Amniotic stem cell (primary cell): ENCODE measurements around the gene COL4A1.
A peak's percentile ranks its signal among the peaks of the same experiment; 100 is the strongest.

Experiments used
- DNase-seq: peaks from one replicate; lab custom pipeline; 2025; lab: John Stamatoyannopoulos, UW

The COL4A1 gene

GRCh38 chr13:110341445-110342244 is 34.7 kb upstream of the COL4A1 start:
- DNase-seq = no peak

GRCh38 chr13:110340812-110341444 is 34.0 kb upstream of the COL4A1 start:
- DNase-seq = no peak

- DNase-seq = no peak
Observed at GRCh38 chr13:110339975-110340550, 33.1 kb upstream of the COL4A1 start.

- DNase-seq = no peak
Observed at GRCh38 chr13:110339263-110339662, 32.3 kb upstream of the COL4A1 start.

GRCh38 chr13:110338441-110339101 is 31.6 kb upstream of the COL4A1 start:
- DNase-seq = no peak

- DNase-seq = no peak
Observed at GRCh38 chr13:110337247-110337646, 30.3 kb upstream of the COL4A1 start.

DNA sequence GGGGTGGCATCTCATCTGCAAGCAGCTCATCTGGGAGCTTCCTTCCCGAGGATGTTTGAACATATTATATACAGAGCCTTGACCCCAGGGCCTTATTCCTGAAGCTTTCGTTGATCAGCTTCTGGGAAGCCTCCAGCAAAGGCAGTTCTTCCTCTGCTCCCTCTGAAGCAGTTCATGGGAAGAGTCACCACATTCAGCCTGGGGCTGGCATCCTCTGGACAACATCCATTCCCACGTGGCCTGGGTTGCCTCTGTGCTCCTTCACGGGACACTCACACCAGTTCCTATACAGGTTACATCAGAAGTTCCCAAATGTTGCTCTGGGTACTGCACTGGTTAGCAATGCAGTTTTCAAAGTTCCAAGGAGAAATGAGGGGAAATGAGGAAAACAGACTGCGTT is 29.7 kb upstream of the COL4A1 start:
- no peak for DNase-seq

DNA sequence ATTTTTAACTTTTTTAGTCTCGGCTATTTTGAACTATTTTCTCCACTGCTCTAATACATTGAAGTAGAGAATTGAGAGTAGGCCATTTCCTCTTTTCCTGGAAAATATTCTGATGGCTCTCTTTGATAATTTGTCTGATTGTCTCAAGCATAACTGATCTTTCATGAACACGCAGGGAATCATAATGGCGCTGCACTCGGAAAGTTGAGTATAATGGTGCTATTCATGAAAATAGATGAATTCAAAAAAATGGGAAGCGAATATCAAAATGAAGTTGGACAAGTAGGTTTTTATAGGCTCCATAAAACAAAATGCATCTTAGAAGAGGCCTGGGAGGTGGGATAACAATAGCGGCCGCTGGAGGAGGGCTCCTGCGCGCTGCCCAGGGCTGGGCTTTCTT is 29.2 kb upstream of the COL4A1 start:
- DNase-seq = no peak

- no peak for DNase-seq
Observed at GRCh38 chr13:110334841-110335490, 28.0 kb upstream of the COL4A1 start.

DNA sequence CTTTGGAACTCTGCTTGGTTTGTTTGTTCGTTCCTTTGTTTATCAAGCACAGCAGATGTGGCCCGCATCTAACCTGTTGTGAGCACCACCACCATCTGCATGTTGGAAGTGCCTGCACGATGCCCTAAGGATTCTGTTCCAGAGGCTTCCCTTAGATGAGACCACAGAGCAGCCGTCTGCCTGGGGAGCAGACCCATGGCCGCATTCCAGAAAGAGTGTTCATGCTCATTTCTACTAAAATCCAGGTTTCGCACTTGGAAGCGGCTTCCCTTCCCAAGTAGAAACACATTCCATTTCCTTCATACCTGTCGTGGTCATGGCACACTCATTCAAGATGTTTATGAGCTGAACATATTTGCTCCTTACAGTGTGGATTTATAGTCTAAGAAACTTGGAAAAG is 27.3 kb upstream of the COL4A1 start:
- DNase-seq = no peak

DNA sequence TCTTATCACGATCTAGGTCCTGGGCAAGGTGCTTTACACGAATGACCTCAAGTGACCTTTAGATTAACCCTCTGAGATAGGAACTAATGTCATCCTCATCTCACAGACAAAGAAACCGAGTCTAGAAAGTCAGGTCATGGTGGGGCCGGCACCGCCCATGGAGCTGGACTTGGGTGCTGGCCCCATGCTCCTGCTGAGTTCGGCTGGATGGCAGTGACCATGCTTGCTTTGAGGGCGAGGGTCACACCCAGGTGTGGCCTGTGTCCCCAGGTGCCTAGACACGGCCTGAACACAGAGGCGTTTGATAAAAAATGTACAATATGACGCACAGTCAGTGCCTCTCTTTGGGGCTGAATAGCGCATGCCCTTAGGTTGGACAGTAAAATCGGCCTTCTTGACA is 26.9 kb upstream of the COL4A1 start:
- no peak for DNase-seq

DNA sequence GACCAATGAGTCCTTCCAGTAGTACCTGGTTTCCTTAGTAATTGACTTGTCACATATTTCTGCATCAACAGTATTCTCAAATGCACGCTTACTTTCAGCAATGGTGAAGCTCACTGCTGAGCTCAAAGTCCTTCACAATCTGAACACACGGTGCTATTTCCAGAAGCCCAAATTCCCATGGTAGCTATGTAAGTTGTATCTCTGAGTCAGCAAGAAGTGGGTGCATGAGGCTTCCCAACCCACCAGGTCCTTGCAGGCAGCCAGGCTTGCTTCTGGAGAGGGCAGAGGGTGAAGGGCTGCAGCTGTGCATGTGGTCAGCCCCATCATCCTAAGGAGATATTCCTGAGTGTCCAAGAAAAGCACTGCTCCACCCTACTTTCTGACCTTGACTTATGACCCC is 25.8 kb upstream of the COL4A1 start:
- no peak for DNase-seq

DNA sequence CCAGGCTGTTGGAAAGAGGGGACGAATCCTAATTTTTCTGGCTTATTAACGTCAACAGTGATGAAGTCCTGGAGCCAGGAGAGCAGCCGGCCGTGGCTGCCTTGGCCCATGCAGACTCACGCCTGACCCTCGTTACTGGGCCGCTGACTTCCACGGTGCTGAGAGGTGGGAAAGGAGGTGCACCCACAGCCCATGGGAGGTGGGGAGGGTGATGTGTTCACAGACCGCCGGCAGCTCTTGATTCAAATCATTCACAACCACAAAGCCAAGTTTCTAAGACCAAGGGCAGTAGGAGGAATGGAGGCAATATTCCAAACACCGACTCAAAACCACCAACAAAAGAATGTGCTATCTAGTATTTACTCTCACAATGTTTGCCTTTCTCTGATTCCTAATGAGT is 24.4 kb upstream of the COL4A1 start:
- DNase-seq = no peak

DNA sequence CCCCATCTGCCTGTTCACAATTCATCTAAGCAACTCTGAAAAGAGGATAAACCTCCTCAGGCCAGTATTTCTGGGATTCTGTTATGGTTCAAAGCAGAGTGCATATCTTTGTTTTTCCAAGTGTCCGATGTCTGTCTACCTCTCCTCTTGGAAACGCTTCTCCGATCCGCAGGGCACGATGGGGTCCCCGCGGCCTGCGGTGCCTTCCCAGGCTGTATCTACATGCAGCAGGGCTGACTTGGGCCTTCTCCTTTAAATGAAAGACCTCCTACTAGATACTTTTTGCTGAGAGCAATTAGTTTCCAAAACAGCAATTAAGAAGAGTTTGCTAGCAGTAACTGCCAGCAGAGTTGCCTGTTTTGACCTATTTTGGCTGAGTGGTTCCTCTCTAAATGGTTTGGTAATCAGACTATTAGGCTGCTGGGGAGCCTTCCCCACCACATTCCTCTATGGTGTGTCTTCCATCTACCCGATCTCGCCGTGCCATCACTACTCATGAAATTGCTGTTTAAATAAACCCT is 23.6 kb upstream of the COL4A1 start:
- peak; percentile 65 for DNase-seq

- DNase-seq = peak; percentile 44
Observed at GRCh38 chr13:110329798-110330461, 23.0 kb upstream of the COL4A1 start.

GRCh38 chr13:110329258-110329657 is 22.3 kb upstream of the COL4A1 start:
- DNase-seq = no peak

DNA sequence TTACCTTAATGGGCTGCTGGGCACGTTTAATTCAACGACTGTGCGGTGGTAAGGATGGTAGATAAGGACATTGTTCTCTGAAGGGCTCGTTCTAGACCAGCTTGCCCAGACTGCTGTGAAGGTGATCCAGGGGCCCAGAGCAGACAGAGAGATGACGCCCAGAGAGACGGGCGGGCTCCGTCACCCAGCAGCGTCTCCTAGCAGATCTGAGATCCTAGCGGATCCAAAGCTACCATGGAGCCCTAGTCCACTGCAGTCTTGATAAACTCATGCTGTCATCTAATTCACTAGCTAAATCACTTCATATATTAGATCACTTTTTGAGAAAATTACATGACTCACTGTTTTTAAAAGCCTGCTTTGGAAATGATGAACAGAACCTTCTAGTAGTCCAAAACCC is 21.6 kb upstream of the COL4A1 start:
- no peak for DNase-seq

DNA sequence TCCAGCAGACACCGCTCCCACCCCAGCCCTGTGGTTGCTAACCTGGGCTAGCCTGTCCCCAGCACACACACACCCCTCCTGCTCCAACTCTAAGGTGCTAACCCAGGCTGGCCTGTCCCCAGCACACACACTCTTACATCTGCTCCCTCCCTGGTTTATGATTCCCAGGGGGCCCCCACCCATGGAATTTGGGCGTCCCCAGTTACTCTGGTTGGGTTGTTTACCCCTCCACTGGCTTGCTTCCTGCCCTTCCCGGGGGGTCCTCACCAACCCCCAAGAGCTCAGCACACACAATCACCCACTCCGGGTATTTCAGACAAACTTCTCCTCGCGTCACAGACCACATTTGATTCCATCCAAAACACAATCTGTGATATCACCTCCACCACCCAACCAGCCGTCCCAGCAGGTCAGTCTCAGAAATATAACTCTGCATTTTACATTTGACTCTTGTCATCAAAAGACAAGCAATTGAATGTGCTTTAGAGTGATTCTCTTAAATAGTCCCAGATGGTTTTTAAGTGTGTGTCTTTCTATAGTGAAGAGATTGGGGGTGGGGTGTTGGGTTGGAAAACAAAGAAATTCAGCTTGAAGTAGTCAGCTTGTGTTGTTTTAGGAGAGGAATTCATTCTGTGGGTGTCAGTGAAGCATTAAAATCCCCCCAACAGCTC is 20.2 kb upstream of the COL4A1 start:
- no peak for DNase-seq

DNA sequence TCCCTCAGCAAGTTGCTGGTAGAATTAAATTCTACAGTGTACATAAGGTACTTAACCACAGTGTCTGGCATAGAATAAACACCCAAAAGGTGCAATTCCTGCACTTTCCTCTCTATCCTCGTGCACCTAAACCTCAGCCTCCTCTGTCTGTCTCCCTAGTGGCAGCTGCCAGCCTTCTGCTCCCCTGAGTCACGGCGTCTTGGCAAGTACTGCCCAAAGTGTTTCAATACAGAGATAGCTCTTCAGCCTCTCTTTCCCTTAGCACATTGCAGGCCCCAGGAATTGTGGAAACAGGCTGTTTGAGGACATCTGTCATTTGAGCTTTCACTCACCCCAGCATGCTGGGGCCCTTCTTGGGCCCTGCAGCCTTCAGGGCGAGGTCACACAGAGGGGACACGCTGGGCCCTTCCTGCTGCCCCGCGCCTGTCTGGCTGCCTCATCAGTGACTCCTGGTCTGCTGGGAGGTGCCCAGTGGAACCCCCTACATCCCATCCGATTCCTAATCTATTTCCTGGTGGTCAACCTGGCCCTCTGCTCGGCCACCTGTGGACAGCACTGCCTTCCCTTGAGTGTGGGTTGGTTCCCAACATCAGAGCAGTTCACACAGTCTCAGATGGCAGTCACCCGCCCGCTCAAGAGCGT is 19.4 kb upstream of the COL4A1 start:
- no peak for DNase-seq

DNA sequence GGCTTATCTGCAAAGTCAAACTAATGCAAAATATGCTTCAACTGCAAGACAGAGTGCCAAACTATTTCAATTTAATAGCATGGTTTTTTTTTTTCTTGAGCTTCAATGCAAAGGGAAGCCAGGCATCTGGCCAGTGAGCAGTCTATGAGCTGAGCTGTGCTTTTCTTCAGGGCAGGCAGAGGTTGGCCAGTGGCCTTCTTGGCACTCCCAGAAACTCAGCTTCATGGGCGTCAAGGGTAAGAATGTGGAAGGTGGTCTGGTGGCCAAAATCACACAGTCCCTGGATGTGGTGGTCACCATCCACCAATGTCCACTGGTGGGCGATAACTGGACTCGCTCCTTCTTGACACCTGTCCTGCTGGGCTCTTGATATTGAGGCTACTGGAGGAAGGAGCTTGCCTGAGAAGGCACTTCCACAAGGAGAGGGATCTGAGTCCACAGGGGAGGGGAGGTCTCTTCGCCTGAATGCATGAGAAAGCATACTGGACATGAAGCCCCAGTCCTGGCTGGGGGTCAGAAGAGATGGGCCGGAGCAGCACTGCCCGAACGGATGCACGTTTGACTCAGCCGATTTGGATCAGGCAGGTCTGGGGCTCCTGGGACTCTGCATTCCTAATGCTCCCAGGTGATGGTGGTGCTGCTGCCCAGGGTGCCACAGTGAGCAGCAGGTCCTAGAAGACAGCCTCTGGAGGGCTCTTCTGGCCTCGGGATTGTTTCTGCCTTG is 17.2 kb upstream of the COL4A1 start:
- no peak for DNase-seq
